ENCODE measurements around the gene DSCAM. TPM values are rescaled to one million over a fixed set of nuclear protein-coding genes. Genes with fewer than 3 reads are reported as not detected.

Gene DSCAM
- total and polyA plus RNA-seq, 2 experiments from 2014 or later: 0.07 TPM; not detected in 1

DNA sequence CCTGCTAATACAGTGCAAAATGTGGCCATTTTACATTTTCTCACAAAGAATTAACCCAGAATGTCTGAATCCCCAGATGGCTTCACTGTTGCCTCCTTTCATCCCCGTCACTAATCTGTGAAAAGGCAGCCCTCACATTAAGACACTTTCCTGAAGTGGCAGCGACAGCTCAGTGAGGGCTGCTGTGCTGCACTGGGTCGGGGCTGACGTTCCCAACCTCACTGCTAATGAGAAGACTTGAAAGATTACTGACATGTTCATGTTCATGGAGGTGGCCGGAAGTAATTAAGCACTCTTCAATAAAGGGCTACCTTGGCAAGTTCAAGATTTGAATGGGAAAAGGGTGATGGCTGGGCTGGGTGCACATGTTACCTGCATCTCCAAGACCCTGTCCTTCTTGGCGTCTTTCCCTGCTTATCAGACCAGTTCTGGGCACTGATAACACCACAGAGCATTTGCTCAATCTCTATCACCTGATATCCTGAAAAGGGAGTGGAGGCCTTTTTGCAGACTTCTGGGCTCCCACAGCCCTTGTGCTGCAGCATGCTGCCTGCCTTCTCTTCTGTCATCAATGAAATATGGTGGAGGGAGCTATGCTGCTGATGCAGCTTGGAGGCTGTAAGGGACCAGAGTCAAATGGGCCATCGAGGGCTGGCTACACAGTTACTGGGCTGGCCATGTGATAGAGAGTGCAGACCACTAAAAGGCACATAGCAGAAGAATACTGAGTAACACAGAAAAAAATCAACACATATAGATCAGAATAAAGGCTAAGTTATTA lies 596.3 kb downstream of the DSCAM start:
- ATAC-seq (no peak), DNase-seq (ENCODE audit: low spot score) (no peak)
- no peaks in the 10 kb centered on the region; the same call in 1 of the 2 replicates for H3K36me3 ChIP-seq (ENCODE audit: insufficient read depth)
- Mint-ChIP-seq H3K36me3 (ENCODE audit: low read depth) (peaks cover 51% of the 10 kb centered on the region), H3K27ac (no peak overlapping the region), H3K9me3 (peaks cover 96% of the 10 kb centered on the region), H3K27me3 (ENCODE audit: insufficient read depth, low read depth, poor library complexity) (peaks cover 3% of the 10 kb centered on the region), H3K4me3 (no peak overlapping the region), H3K4me1 (no peaks in the 10 kb centered on the region)
- no peaks in the 10 kb centered on the region for H3K4me1 ChIP-seq (ENCODE audit: insufficient read depth)
- no peaks in the 10 kb centered on the region for H3K9me2 ChIP-seq (ENCODE audit: insufficient read depth)
- H3K4me3 ChIP-seq: no peak overlapping the region
- no peaks in the 10 kb centered on the region for H3K79me2 ChIP-seq (replicated peaks; ENCODE audit: insufficient read depth)
- no peaks in the 10 kb centered on the region for H3K27me3 ChIP-seq (ENCODE audit: insufficient read depth)
- H2AFZ ChIP-seq: no peak overlapping the region
- TF ChIP-seq ZNF114 (CRISPR knock-in tag; IDR thresholded peaks at IDR 0.05) (no peak), CREB1 (CRISPR knock-in tag; IDR thresholded peaks at IDR 0.05; ENCODE audit: low read depth) (no peak), JUNB (IDR thresholded peaks at IDR 0.05; ENCODE audit: unreplicated experiment) (no peak), CTCF (conservative IDR thresholded peaks at IDR 0.05; ENCODE audit: low read depth in 2 of 2) (no peak), POLR2AphosphoS5 (IDR thresholded peaks at IDR 0.05; ENCODE audit: low read depth) (no peak), EZH2 (IDR thresholded peaks at IDR 0.05; ENCODE audit: low read depth, unreplicated experiment) (no peak), ZNF462 (CRISPR knock-in tag; IDR thresholded peaks at IDR 0.05) (no peak), REST (IDR thresholded peaks at IDR 0.05; ENCODE audit: unreplicated experiment) (no peak), NANOG (IDR thresholded peaks at IDR 0.05; ENCODE audit: borderline replicate concordance) (no peak)
- no peak overlapping the region for H3K27ac ChIP-seq (ENCODE audit: low read depth)
- no peak overlapping the region for H3K4me2 ChIP-seq
- no peaks in the 10 kb centered on the region for H4K20me1 ChIP-seq (replicated peaks; ENCODE audit: insufficient read depth)
- no peaks in the 10 kb centered on the region for H3F3A ChIP-seq (replicated peaks; ENCODE audit: low read depth)

Data from GM23338 (cell line).